ENCODE results near the gene RERE. TPM values are rescaled to one million over a fixed set of nuclear protein-coding genes. Genes with fewer than 3 reads are reported as not detected.

The RERE gene
- total RNA-seq, 1 donor from 2014 or later: 115 TPM

GRCh38 chr1:8578936-8579335 is 238.5 kb downstream of the RERE start:
- DNase-seq (no peak), ATAC-seq (no peak)
- intact Hi-C loops (cut with micrococcal nuclease): no loop called here

DNA sequence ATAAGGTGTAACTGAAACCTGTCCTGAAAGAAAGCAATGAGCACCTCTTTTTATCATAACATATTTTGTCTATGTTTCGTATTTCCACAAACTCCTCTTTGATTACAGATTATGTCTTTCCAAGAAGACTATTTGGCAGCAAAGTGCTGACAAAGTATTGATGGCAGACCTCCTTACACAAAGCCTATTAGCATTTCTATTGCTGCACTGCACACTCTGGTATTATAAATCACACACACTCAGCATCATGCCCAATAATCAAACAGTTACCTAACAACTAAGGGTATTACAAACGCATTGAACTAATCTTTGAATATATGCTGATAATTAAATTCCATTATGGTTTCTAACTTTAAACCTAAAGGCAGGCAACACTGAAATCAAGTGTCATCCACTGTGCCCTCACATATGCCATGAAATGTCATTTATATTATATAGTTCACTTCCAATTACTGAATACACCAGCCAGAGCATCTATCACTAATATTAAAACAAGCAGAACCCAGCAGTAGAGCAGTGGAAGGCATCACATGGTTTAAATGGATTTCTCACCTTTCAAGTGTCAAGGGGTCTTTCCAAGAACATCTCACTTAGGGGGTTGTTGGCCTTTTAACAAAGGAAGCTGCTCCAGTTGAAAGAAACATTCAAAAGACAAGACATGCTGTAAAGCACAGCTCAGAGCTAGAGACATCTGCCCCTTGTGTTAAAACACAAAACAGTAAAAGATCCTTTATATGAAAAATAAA is 239.1 kb downstream of the RERE start:
- intact Hi-C loops (cut with micrococcal nuclease): no loop called here
- ATAC-seq (no peak), DNase-seq (no peak)

- intact Hi-C loops (cut with micrococcal nuclease): no loop called here
- no peak for ATAC-seq
- DNase-seq: no peak
These were observed 242.5 kb downstream of the RERE start for GRCh38 chr1:8574985-8575384.

GRCh38 chr1:8572106-8572505 is 245.3 kb downstream of the RERE start:
- intact Hi-C loops (cut with micrococcal nuclease): no loop called here
- no peak for DNase-seq
- no peak for ATAC-seq

- ATAC-seq: peak; percentile 65
- DNase-seq: no peak
- intact Hi-C loops (cut with micrococcal nuclease): no loop called here
These were observed 246.0 kb downstream of the RERE start for GRCh38 chr1:8571200-8571984.

DNA sequence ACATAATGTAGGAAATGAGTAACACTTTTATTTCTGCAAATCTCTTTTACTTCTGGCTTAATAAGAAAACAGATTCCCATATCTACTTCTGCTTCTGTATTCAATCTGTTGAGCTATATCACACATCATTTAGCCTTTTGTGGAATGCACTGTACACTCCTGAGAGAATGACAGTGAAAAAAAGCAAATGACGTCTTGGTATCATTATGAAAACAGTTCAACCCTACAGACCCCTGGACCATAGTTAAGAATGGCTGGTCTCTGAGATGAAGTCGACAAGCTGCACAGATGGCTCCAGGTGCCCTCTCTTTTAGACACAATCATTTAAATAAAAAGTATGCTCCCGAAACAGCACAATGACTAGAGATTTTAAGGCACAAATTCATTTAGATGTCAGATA is 247.0 kb downstream of the RERE start:
- ATAC-seq (no peak), DNase-seq (no peak)
- intact Hi-C loops (cut with micrococcal nuclease): no loop called here

- ATAC-seq (no peak), DNase-seq (no peak)
- intact Hi-C loops (cut with micrococcal nuclease): loop anchor here (10.0 kb wide), 1 partner anchor 276 kb away; no protein-coding TSS in a partner anchor
These were observed 248.2 kb downstream of the RERE start for GRCh38 chr1:8569242-8569641.

DNA sequence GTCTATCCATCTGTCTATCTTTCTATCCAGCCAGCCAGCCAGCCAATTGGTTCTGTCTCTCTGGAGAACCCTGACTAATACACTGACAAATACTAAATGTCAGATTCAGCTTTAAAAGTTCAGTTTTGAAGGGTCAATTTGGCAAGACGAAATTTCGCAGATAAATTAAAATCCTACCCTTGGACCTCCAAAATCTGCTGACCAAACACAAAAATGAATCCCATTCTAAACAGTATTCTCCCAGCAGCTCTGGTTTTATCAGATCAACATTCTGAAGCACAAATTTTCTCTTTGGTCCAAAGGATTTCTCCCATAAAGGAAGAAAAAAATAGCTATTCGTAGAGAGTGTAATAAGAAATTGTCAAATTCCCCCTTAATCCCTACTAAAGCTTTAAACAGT is 248.6 kb downstream of the RERE start:
- intact Hi-C loops (cut with micrococcal nuclease): loop anchor here (10.0 kb wide), 1 partner anchor 276 kb away; no protein-coding TSS in a partner anchor
- ATAC-seq (no peak), DNase-seq (no peak)

GRCh38 chr1:8567146-8567545 is 250.3 kb downstream of the RERE start:
- DNase-seq (no peak), ATAC-seq (no peak)
- intact Hi-C loops (cut with micrococcal nuclease): loop anchor here (10.0 kb wide), 1 partner anchor 278 kb away; no protein-coding TSS in a partner anchor

DNA sequence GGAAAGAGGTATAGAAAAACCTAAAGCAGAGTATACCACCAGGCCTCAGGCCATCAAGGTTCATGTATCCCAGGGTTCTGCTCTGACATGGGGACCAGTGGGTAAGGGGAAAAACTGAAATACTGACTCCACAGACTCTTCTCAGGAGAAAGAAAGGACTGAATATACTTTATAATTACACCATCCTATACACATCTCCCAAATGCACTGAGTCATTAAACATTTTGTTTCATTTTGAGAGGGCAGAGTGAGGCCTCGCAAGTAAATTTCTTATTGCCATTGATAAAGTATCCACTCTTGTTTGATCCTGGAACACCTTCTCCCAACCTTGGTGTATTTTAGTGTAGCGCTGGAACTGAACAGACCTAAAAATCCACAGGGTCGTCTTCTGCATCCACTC is 251.6 kb downstream of the RERE start:
- no peak for ATAC-seq
- no peak for DNase-seq
- intact Hi-C loops (cut with micrococcal nuclease): loop anchor here (10.0 kb wide), 1 partner anchor 279 kb away; no protein-coding TSS in a partner anchor

GRCh38 chr1:8563944-8564537 is 253.4 kb downstream of the RERE start:
- ATAC-seq: peak; percentile 23
- no peak for DNase-seq
- intact Hi-C loops (cut with micrococcal nuclease): loop anchor here (5.0 to 10.0 kb wide), 3 partner anchors 108 to 281 kb away; no protein-coding TSS in a partner anchor

- DNase-seq (no peak), ATAC-seq (peak; percentile 35)
- intact Hi-C loops (cut with micrococcal nuclease): loop anchor here (5.0 to 10.0 kb wide), 3 partner anchors 109 to 282 kb away; no protein-coding TSS in a partner anchor
These were observed 254.3 kb downstream of the RERE start for GRCh38 chr1:8562881-8563865.

DNA sequence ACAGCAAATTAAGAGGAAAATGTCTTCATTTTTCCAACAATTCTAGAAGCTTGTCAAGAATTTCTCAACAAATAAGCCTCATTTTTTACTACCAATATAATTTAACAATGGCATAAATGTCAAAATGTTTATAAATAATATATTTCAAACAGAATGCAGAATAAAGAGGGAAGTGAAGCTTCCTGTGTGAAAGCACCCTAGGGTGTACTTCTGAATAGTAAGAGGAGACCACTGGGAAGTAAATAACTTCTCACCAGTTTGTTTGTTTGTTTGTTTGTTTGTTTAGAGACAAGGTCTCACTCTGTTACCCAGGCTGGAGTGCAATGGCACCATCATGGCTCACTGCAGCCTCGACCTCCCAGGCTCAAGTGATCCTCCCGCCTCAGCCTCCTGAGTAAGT is 255.2 kb downstream of the RERE start:
- intact Hi-C loops (cut with micrococcal nuclease): loop anchor here (5.0 to 10.0 kb wide), 3 partner anchors 110 to 283 kb away; no protein-coding TSS in a partner anchor
- no peak for DNase-seq
- ATAC-seq: no peak

GRCh38 chr1:8560611-8561544 is 256.6 kb downstream of the RERE start:
- intact Hi-C loops (cut with micrococcal nuclease): loop anchor here (5.0 to 10.0 kb wide), 3 partner anchors 111 to 284 kb away; no protein-coding TSS in a partner anchor
- DNase-seq (no peak), ATAC-seq (peak; percentile 67)

DNA sequence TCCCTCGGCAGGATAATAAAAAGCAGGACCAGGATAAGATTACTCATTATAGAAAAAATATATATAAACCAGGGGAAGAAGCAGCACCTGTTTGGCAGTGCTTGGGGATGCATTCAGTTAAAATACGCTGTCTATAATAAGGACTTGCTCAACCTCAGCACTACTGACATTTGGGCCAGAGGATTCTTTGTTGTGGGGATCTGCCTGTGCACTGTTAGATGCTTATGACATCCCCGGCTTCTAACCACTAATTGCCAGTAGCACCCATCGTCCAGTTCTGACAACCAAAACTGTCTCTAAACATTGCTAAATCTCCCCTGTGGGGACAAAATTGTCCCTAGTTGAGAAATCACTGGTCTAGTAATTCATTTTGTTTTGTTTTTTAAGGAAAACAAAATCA is 257.4 kb downstream of the RERE start:
- no peak for DNase-seq
- intact Hi-C loops (cut with micrococcal nuclease): loop anchor here (5.0 to 10.0 kb wide), 3 partner anchors 112 to 285 kb away; no protein-coding TSS in a partner anchor
- ATAC-seq: no peak

DNA sequence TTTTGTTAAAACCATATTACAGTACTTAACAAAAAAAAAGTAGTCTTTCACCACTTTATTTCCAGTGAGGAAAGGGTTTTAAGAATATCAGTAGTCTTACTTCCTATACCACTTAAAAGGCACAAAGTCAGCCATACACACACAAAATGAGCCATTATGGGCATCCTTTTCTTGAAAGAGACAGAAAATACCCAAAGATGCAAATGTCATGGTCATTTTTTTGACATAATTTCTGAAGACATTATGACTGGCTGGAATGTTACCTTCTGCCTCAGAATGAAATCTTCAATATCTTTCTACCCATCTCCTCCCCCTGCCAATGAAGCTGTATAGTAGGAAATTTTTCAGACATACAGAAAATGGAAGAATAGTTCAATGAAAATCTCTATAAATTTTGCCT is 261.9 kb downstream of the RERE start:
- ATAC-seq: no peak
- intact Hi-C loops (cut with micrococcal nuclease): no loop called here
- DNase-seq: no peak

GRCh38 chr1:8554956-8555534 is 262.4 kb downstream of the RERE start:
- DNase-seq (no peak), ATAC-seq (no peak)
- intact Hi-C loops (cut with micrococcal nuclease): no loop called here

Measured in left ventricle myocardium superior (tissue), 1 donor.